Measurements from ENCODE around the gene ARHGEF28. TPM values are rescaled to one million over a fixed set of nuclear protein-coding genes. Genes with fewer than 3 reads are reported as not detected.

The ARHGEF28 gene
- total and polyA plus RNA-seq, 2 of the 4 experiments (the other 2 are of a cell fraction), result 3.6 to 16.0 TPM

DNA sequence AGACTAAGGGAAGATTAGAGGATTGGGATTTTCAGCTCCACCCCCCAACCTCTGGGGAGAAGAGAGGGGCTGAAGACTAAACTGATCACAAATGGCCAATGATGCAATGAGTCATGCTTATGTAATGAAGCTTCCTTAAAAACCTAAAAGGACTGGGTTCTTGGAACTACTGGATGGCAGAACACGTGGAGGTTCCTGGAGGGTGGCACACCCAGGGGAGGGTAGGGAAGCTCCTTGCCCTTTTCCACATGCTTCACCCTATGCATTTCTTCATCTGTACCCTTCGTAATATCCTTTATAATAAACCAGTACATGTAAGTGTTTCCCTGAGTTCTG lies 48.6 kb downstream of the ARHGEF28 start:
- H2BK15ac ChIP-seq (ENCODE audit: low read depth, low read length), result peak overlapping the region; percentile 97; the same call in 2 of the 3 replicates
- no peaks in the 10 kb centered on the region for H3K27me3 ChIP-seq (ENCODE audit: control insufficient read depth, insufficient read depth, low read length)
- peak overlapping the region; percentile 43; the same call in 1 of the 2 replicates for H3K23ac ChIP-seq (ENCODE audit: low read depth, low read length)
- no peak; the same call in 1 of the 2 replicates for ATAC-seq (ENCODE audit: low read depth)
- dilution Hi-C loops (cut with HindIII; ENCODE audit: low sequenced_read_pairs, unreplicated experiment), result no loop called here
- H2AFZ ChIP-seq (replicated peaks; ENCODE audit: low read length, poor library complexity), result no peak overlapping the region
- CTCF ChIA-PET, result interaction anchor here (0.8 kb wide), 1 partner anchor 18 kb away, joined by 3 read pairs; no protein-coding TSS in a partner anchor
- no peaks in the 10 kb centered on the region for H3K36me3 ChIP-seq (ENCODE audit: control insufficient read depth, insufficient read depth, low read length)
- H3K56ac ChIP-seq (ENCODE audit: extremely low read depth, insufficient read depth, low read length), result 0 out of 2 replicates have a peak overlapping the region, but pooled peaks have one; percentile 51
- H3K9me1 ChIP-seq (ENCODE audit: insufficient read depth, low read length), result peaks cover 19% of the 10 kb centered on the region
- H4K20me1 ChIP-seq (ENCODE audit: insufficient read depth, low read length), result no peaks in the 10 kb centered on the region
- H4K8ac ChIP-seq (ENCODE audit: low read depth in 2 of 2, low read length in 2 of 2), result peak overlapping the region; percentile 88 to 90; a peak in 2 of 4 replicates
- H3K4me1 ChIP-seq (ENCODE audit: control insufficient read depth, insufficient read depth, low read length), result peaks cover 19% of the 10 kb centered on the region
- H4K91ac ChIP-seq (ENCODE audit: insufficient read depth, low read depth, low read length), result peak overlapping the region; percentile 87
- H3K4me3 ChIP-seq (ENCODE audit: insufficient read depth, low read depth, low read length), result no peak overlapping the region
- TF ChIP-seq, protein P1, sequence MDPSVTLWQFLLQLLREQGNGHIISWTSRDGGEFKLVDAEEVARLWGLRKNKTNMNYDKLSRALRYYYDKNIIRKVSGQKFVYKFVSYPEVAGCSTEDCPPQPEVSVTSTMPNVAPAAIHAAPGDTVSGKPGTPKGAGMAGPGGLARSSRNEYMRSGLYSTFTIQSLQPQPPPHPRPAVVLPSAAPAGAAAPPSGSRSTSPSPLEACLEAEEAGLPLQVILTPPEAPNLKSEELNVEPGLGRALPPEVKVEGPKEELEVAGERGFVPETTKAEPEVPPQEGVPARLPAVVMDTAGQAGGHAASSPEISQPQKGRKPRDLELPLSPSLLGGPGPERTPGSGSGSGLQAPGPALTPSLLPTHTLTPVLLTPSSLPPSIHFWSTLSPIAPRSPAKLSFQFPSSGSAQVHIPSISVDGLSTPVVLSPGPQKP (IDR thresholded peaks at IDR 0.05; ENCODE audit: borderline replicate concordance, low read depth, low read length), result no peak
- no peak for TF ChIP-seq FOS (IDR thresholded peaks at IDR 0.05; ENCODE audit: low read depth, low read length)
- no peak for TF ChIP-seq POLR2A (IDR thresholded peaks at IDR 0.05; ENCODE audit: low read depth, low read length)
- no peak for TF ChIP-seq RAD21 (IDR thresholded peaks at IDR 0.05; ENCODE audit: low read length)
- TF ChIP-seq BHLHE40 (IDR thresholded peaks at IDR 0.05; ENCODE audit: low read depth, low read length), result no peak
- TF ChIP-seq NFE2L2 (IDR thresholded peaks at IDR 0.05; ENCODE audit: low read depth, low read length), result no peak
- no peak for TF ChIP-seq MXI1 (IDR thresholded peaks at IDR 0.05; ENCODE audit: borderline replicate concordance, low read depth, low read length)
- TF ChIP-seq CEBPB (IDR thresholded peaks at IDR 0.05; ENCODE audit: low read depth, low read length), result no peak
- no peak for TF ChIP-seq MAFK (IDR thresholded peaks at IDR 0.05; ENCODE audit: low read depth, low read length)
- no peak for TF ChIP-seq MAZ (IDR thresholded peaks at IDR 0.05; ENCODE audit: borderline replicate concordance, low read depth, low read length)
- TF ChIP-seq SMC3 (IDR thresholded peaks at IDR 0.05; ENCODE audit: low read depth, low read length), result no peak
- TF ChIP-seq RCOR1 (IDR thresholded peaks at IDR 0.05; ENCODE audit: insufficient replicate concordance, low read length), result no peak
- no peak for TF ChIP-seq RFX5 (IDR thresholded peaks at IDR 0.05; ENCODE audit: low read depth, low read length)
- H3K4me2 ChIP-seq (ENCODE audit: low read depth, low read length), result no peak overlapping the region
- peak overlapping the region; percentile 92; the same call in 1 of the 2 replicates for H2AK5ac ChIP-seq (ENCODE audit: low read depth, low read length)
- peak overlapping the region; percentile 98 for H3K18ac ChIP-seq (ENCODE audit: low read depth, low read length)
- in situ Hi-C loops (cut with MboI; ENCODE audit: low sequenced_read_pairs), result no loop called here
- no peak overlapping the region for H3K9ac ChIP-seq (ENCODE audit: low read depth, low read length)
- H2BK120ac ChIP-seq (ENCODE audit: low read depth, low read length), result peak overlapping the region; percentile 76
- intact Hi-C loops (cut with micrococcal nuclease), result no loop called here
- peak overlapping the region; percentile 95 for H2BK5ac ChIP-seq (ENCODE audit: low read depth, low read length, poor library complexity, severe bottlenecking)
- H3K79me1 ChIP-seq (ENCODE audit: low read depth in 1 of 2, low read length in 2 of 2), result peaks cover 24 to 51% of the 10 kb centered on the region in 2 experiments
- peak overlapping the region; percentile 97 for H4K5ac ChIP-seq (ENCODE audit: low read depth, low read length)
- peak overlapping the region; percentile 70 for H2BK20ac ChIP-seq (ENCODE audit: low read depth, low read length)
- peak overlapping the region; percentile 23 for H3K14ac ChIP-seq (replicated peaks; ENCODE audit: low read depth, low read length)
- H3K9me3 ChIP-seq (ENCODE audit: control insufficient read depth, insufficient read depth, low read length), result no peaks in the 10 kb centered on the region
- no TSS peak for BruUV-seq (replicated peaks)
- POLR2A ChIA-PET (ENCODE audit: unreplicated experiment), result interaction anchor here (0.7 kb wide), 1 partner anchor 96 kb away, joined by 3 read pairs; no protein-coding TSS in a partner anchor
- peak overlapping the region; percentile 89; the same call in 1 of the 2 replicates for H3K27ac ChIP-seq (ENCODE audit: insufficient read depth, low read length)
- no peak for DNase-seq
- no peak overlapping the region for H2AK9ac ChIP-seq (replicated peaks; ENCODE audit: low read depth, low read length, poor library complexity)
- no CpG with 5 or more reads among the region's 2 CpGs for WGBS, 2 experiments (ENCODE audit: extremely low coverage in 2 of 2, insufficient read length in 1 of 2)
- H3K4ac ChIP-seq (ENCODE audit: low read depth, low read length), result peak overlapping the region; percentile 79
